ENCODE measurements around the gene MPC1L.

The MPC1L gene

DNA sequence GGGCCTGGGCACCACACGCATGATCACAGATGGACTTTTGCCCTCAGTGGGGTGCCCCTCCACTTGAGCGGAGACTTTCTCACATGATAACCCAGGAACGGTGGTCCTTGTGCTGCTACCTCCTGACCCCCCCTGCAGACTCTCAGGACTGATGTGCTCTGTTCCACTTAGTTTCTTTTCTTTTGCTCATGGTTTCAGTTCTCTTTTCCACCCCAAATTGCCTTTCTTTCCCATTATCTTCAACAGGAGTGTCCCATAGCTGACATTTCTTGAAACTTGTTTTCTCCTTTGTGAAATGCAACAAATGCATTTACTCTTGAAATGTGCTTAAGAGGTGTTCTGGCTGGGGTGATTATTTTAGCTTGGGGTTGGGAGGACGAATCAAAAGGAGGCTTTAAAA lies 9.0 kb downstream of the MPC1L start:
- DNase-seq, result no peak

DNA sequence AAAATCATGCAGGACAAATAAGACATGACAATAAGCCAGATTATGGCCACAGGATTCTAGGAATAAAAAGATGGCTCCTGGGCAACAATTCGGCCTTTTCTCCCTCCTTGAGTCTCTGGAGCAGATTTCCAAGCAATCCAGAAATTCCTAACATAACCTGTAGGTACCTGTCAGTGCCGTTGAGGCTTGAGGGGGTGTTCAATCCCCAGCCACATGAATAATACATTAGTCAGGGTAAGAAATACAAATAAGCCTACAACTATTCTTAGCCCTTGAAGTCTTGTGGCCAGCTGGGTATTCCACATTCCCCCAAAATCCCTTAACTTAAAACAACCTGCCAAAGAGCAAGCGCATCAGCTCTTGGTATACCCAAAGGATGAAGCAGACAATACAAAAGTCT lies 14.5 kb downstream of the MPC1L start:
- no peak for DNase-seq

DNA sequence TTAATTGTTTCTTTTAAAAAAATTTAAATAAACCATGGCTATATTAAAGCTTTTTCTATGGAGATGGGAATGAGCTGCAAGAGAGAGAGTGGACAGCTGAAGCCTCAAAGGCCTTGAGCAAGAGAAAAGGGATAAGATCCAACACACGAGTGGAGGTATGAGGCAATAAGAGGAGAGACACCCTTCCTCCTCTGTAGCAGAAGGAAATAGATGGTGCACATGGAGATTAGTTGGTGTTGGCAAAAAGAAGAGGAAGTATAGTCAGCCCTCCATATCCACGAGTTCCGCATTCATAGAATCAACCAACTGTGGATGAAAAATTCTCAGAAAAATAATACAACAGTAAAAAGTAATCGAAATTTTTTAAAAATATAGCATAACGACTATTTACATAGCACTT lies 20.9 kb downstream of the MPC1L start:
- DNase-seq, result peak; percentile 41

DNA sequence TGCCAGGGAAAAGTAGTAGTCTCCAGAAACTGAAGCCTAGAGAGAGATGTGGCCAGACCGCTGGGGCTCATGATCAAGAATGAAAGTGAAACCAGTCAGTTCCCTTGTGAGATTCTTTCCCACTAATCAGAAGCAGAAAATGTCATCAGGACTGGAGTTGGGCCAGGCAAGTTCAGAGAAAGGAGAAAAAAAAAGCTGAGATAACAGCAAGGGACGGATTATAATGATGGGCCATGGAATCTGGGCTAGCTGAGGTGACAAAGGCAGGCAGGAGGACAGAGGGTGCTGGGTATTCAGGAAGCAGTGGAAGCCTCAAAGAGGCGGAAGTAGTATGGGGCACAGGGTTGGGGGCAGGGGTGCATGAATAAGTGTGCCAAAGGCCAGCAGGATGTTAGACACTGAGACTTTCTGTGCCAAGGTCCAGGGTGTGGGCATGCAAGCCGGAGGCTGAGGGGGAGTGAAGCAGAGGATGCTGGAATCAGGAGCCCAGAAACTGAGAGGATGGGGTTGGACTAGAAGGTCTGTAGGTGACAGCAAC lies 21.7 kb downstream of the MPC1L start:
- DNase-seq, result peak; percentile 44

DNA sequence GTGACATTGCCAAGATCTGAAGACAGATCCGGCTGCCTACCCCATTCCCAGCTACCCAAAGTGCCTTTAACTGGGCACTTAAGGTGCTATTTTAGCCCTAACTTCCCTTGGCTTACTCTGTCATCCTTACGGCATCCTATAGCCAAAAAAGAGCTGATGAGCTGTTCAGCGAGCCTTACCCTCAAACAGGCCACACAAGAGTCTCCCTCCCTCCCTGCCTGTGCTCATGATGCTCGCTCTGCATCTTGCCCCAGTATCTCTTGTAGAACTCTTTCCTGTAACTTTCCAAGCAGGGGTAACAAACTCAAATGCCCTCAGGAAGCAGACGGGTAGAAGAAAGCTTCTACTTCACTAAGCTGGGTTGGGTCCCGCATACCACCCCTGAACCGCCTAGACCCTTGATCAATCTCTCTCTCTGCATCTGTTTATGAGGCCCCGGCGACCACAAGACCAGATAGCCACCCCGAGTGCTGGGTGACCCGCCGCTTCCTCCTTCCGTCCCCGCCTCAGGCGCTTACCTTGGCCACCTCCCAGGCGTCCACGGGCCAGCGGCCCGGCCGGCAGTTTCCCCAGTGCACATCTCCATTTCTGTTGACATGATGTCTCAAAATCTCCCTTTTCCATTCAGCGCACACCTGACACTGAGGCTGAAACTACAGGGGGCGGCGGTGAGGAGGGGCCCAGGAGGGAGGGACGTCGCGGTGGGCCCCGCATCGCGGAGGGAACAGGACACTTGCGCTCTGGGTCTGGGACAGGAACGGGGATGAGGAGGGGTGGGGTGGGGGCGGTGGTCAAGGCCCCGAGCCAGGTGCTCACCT lies 23.5 kb downstream of the MPC1L start:
- DNase-seq, result no peak

DNA sequence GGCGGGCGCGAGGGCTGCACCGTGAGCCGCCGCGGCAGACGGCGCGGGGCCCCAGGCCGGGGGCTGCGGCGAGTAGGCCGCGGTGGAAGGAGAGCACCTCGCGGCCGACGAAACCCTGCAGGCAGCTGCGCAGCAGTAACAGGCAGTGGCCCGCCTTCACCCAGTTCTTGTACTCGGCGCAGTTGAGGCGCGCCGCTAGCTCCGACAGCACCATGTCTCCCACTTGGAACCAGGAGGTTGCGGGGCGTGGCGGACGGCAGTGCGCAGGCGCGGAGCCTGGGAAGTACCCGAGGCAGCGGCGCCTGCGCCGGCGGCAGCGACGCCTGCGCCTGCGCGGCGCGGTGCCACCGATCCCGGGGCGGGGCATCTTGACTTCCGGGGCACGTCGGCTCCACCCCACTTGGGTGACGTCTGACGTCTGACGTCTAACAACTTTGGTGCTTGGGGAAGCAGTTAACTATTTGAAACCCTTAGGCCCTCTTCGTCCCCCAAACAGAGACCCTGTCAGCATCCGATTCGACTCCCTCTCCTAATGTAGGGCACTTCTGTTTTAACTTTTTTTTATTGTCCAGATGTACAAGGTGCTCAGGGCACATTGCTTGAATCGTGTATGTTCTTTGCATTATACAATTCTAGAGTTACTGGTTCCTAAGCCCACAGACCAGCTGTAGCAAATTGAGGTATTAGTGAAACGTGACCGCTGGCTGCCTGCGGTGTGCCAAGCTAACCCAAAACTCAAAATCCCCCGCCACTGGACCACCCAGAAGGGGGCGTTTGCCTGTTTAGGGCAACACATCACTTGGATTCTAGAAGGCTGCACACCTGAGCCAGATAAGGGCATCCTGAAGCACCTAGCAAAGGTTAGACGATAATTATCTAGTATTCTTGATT lies 24.3 kb downstream of the MPC1L start, which contains the start of gene CXorf38:
TSS of gene CXorf38 (minus strand) at position 255 of the 891 bp plus-strand sequence. CDS start at position 214, 41 bp downstream.
- DNase-seq, result peak; percentile 65

DNA sequence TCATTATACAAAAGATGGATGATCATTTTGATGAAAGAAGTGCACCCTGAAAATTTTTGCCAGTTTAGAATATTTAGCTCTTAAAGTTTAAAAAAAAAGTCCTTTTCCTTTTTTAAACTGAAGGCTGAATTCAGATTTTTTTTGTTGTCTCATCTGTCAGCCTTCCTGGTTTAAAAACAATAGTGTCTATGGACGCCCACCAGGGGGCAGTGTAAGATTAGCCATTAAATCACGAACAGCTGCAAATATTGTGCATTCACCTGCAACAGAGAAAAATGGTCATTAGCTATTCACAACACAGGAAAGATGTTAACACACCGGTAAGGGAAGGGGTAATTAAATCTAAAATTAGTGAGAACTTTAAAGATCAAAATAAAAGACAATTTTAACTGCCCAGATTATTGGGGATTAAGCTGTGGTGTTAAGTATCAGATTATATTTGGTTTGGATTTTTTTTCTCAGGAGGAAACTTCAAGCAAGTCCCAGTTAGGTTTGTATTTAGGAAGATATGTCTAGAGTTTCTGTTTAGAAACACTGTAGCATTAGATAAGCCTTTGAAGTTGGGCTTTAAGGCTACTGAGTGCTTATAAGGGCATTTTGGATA lies 28.5 kb downstream of the MPC1L start:
- no peak for DNase-seq

DNA sequence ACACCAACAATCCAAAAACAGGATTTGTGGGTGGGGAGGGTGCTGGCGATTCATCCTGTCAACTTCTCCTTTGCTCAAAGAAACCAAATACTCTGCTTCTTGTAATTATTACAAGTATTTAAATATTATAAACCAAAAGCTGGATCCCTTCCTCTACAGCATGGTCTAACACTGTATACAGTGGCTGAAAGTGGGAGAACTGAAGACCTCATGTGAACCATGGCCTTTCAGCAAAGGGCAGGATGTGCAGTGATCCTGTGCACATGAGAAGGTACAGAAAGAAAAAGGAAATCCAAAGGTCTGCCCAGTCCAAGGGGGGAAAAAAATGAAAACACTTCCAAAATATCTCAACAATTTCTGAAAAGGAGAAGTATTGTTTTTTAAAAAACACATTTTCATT lies 29.4 kb downstream of the MPC1L start:
- no peak for DNase-seq

DNA sequence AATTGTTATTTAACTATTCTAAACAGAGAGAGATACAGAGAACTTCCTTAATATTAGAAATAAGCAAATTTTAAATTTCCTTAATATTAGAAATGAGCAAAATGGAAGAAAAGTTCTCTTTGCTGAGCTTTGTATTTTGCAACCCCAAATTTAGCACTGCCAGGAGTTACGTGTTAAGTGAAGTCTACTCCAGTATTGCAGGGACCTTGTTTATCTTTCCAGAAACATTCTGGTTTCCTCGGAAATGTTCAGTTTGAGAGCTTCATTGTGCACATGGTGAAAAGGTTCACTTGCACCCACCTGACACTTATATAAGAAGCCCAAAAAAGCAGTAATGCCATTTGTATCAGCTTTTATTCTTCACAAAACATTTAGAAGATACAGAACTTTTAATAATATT lies 30.3 kb downstream of the MPC1L start:
- DNase-seq, result no peak

DNA sequence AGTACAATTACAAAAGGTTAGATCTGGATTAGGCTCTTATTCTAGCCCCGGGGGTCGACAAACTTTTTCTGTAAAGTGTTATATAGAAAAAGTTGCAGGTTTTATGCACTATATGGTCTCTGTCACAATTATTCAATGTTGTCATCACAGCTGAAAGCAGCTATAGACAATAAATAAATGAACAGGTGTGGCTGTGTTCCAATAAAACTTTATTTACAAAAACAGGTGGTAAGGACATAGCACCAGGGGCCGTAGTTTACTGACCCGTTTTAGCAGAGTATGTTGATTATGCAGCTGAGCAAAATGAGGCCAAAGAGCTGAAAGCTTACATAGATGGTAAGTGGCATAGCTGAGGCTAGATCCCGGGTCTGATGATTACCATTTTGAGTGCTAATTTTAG lies 37.2 kb downstream of the MPC1L start:
- no peak for DNase-seq

GRCh38 chrX:40661489-40661888 lies 38.3 kb downstream of the MPC1L start:
- no peak for DNase-seq

DNA sequence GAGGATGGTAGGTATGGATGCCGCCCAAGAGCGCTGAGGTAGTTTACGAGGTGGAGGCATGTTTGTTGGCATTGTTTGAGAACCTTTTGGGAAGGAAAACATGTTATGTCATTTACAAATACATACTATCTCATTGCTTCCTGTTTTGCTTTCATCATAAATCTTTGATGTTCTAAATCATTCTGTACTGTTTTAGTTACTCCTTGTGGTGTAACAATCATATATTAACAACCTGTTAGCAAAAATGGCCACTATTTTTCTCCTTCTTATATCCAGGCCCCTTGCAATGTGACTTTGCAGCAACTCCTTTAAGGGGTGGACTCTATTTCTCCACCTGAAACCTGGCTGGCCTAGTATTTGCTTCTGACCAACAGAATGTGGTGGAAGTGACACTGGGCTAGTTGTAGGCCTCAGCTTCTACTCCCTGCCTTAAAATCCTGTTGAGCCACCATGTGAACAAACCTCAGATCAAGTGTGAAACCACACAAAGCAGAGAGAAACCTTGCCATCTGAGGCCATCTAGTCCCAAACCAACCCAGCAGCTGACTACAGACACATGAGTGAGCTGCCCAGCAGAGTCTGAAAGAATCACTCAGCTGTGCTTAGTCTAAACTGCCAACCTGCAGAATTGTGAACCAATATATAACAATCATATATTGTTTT lies 40.0 kb downstream of the MPC1L start:
- no peak for DNase-seq

- DNase-seq, result no peak
Observed at GRCh38 chrX:40663880-40664630, 40.8 kb downstream of the MPC1L start.

- no peak for DNase-seq
Observed at GRCh38 chrX:40671126-40671525, 47.9 kb downstream of the MPC1L start.
